Measurements from ENCODE around the gene ENC1.

Gene ENC1

GRCh38 chr5:74613283-74613682 is 27.2 kb downstream of the ENC1 start:
- H3K27me3 ChIP-seq (ENCODE audit: control insufficient read depth, insufficient read depth, low read length, poor library complexity, severe bottlenecking): no peaks in the 10 kb centered on the region
- no peaks in the 10 kb centered on the region for H3K36me3 ChIP-seq (ENCODE audit: control insufficient read depth, insufficient read depth, low read length)
- 94 to 97% methylated on average over 2 of the region's 2 CpGs for WGBS, 2 experiments
- no peak overlapping the region for H3K27ac ChIP-seq (ENCODE audit: insufficient read depth, low read depth, low read length, poor library complexity, severe bottlenecking)
- no peaks in the 10 kb centered on the region for H3K9me3 ChIP-seq (ENCODE audit: control insufficient read depth, low read length)
- peaks cover 3% of the 10 kb centered on the region for H3K4me1 ChIP-seq (ENCODE audit: control insufficient read depth, insufficient read depth, low read length)
- H3K4me3 ChIP-seq (ENCODE audit: insufficient read depth, low read depth, low read length): no peak overlapping the region

GRCh38 chr5:74612045-74612444 is 28.5 kb downstream of the ENC1 start:
- Histone ChIP-seq H3K27me3 (ENCODE audit: control insufficient read depth, insufficient read depth, low read length, poor library complexity, severe bottlenecking) (no peaks in the 10 kb centered on the region), H3K27ac (ENCODE audit: insufficient read depth, low read depth, low read length, poor library complexity, severe bottlenecking) (no peak overlapping the region), H3K9me3 (ENCODE audit: control insufficient read depth, low read length) (no peaks in the 10 kb centered on the region), H3K36me3 (ENCODE audit: control insufficient read depth, insufficient read depth, low read length) (no peaks in the 10 kb centered on the region), H3K4me1 (ENCODE audit: control insufficient read depth, insufficient read depth, low read length) (peaks cover 3% of the 10 kb centered on the region), H3K4me3 (ENCODE audit: insufficient read depth, low read depth, low read length) (no peak overlapping the region)
- WGBS, 2 experiments: 82 to 88% methylated on average over 3 of the region's 3 CpGs

GRCh38 chr5:74608736-74609601 is 31.6 kb downstream of the ENC1 start:
- H3K27me3 ChIP-seq (ENCODE audit: control insufficient read depth, insufficient read depth, low read length, poor library complexity, severe bottlenecking): no peaks in the 10 kb centered on the region
- WGBS, 2 experiments: 84 to 93% methylated on average over 3 to 5 of the region's 5 CpGs
- no peaks in the 10 kb centered on the region for H3K4me1 ChIP-seq (ENCODE audit: control insufficient read depth, insufficient read depth, low read length)
- H3K4me3 ChIP-seq (ENCODE audit: insufficient read depth, low read depth, low read length): no peak overlapping the region
- no peaks in the 10 kb centered on the region for H3K9me3 ChIP-seq (ENCODE audit: control insufficient read depth, low read length)
- H3K27ac ChIP-seq (ENCODE audit: insufficient read depth, low read depth, low read length, poor library complexity, severe bottlenecking): no peak overlapping the region
- no peaks in the 10 kb centered on the region for H3K36me3 ChIP-seq (ENCODE audit: control insufficient read depth, insufficient read depth, low read length)

GRCh38 chr5:74605759-74606158 is 34.8 kb downstream of the ENC1 start:
- Histone ChIP-seq H3K27ac (ENCODE audit: insufficient read depth, low read depth, low read length, poor library complexity, severe bottlenecking) (no peak overlapping the region), H3K27me3 (ENCODE audit: control insufficient read depth, insufficient read depth, low read length, poor library complexity, severe bottlenecking) (no peaks in the 10 kb centered on the region), H3K9me3 (ENCODE audit: control insufficient read depth, low read length) (no peaks in the 10 kb centered on the region), H3K4me1 (ENCODE audit: control insufficient read depth, insufficient read depth, low read length) (no peaks in the 10 kb centered on the region), H3K36me3 (ENCODE audit: control insufficient read depth, insufficient read depth, low read length) (no peaks in the 10 kb centered on the region), H3K4me3 (ENCODE audit: insufficient read depth, low read depth, low read length) (no peak overlapping the region)
- 92 to 100% methylated on average over 3 of the region's 4 CpGs for WGBS, 2 experiments

- no peak overlapping the region for H3K4me3 ChIP-seq (ENCODE audit: insufficient read depth, low read depth, low read length)
- no peaks in the 10 kb centered on the region for H3K9me3 ChIP-seq (ENCODE audit: control insufficient read depth, low read length)
- H3K4me1 ChIP-seq (ENCODE audit: control insufficient read depth, insufficient read depth, low read length): no peaks in the 10 kb centered on the region
- no peak overlapping the region for H3K27ac ChIP-seq (ENCODE audit: insufficient read depth, low read depth, low read length, poor library complexity, severe bottlenecking)
- whole genome bisulfite sequencing, 2 experiments: no CpG with 5 or more reads among the region's 1 CpG
- H3K36me3 ChIP-seq (ENCODE audit: control insufficient read depth, insufficient read depth, low read length): no peaks in the 10 kb centered on the region
- H3K27me3 ChIP-seq (ENCODE audit: control insufficient read depth, insufficient read depth, low read length, poor library complexity, severe bottlenecking): no peaks in the 10 kb centered on the region
These were observed 37.2 kb downstream of the ENC1 start for GRCh38 chr5:74603376-74603775.

- no peak overlapping the region for H3K27ac ChIP-seq (ENCODE audit: insufficient read depth, low read depth, low read length, poor library complexity, severe bottlenecking)
- H3K9me3 ChIP-seq (ENCODE audit: control insufficient read depth, low read length): no peaks in the 10 kb centered on the region
- WGBS, 2 experiments: 79 to 88% methylated on average over 2 of the region's 2 CpGs
- no peak overlapping the region for H3K4me3 ChIP-seq (ENCODE audit: insufficient read depth, low read depth, low read length)
- H3K4me1 ChIP-seq (ENCODE audit: control insufficient read depth, insufficient read depth, low read length): peaks cover 7% of the 10 kb centered on the region
- no peaks in the 10 kb centered on the region for H3K36me3 ChIP-seq (ENCODE audit: control insufficient read depth, insufficient read depth, low read length)
- no peaks in the 10 kb centered on the region for H3K27me3 ChIP-seq (ENCODE audit: control insufficient read depth, insufficient read depth, low read length, poor library complexity, severe bottlenecking)
These were observed 41.4 kb downstream of the ENC1 start for GRCh38 chr5:74599148-74599547.

GRCh38 chr5:74598731-74599130 is 41.8 kb downstream of the ENC1 start:
- Histone ChIP-seq H3K4me1 (ENCODE audit: control insufficient read depth, insufficient read depth, low read length) (peaks cover 7% of the 10 kb centered on the region), H3K4me3 (ENCODE audit: insufficient read depth, low read depth, low read length) (no peak overlapping the region), H3K36me3 (ENCODE audit: control insufficient read depth, insufficient read depth, low read length) (no peaks in the 10 kb centered on the region), H3K27ac (ENCODE audit: insufficient read depth, low read depth, low read length, poor library complexity, severe bottlenecking) (no peak overlapping the region), H3K9me3 (ENCODE audit: control insufficient read depth, low read length) (no peaks in the 10 kb centered on the region), H3K27me3 (ENCODE audit: control insufficient read depth, insufficient read depth, low read length, poor library complexity, severe bottlenecking) (no peaks in the 10 kb centered on the region)
- 88 to 100% methylated on average over 1 of the region's 2 CpGs for WGBS, 2 experiments

- 7% methylated on average over 6 of the region's 6 CpGs for WGBS, 2 experiments
- no peak overlapping the region for H3K27ac ChIP-seq (ENCODE audit: insufficient read depth, low read depth, low read length, poor library complexity, severe bottlenecking)
- H3K27me3 ChIP-seq (ENCODE audit: control insufficient read depth, insufficient read depth, low read length, poor library complexity, severe bottlenecking): no peaks in the 10 kb centered on the region
- H3K36me3 ChIP-seq (ENCODE audit: control insufficient read depth, insufficient read depth, low read length): no peaks in the 10 kb centered on the region
- H3K4me3 ChIP-seq (ENCODE audit: insufficient read depth, low read depth, low read length): no peak overlapping the region
- peaks cover 7% of the 10 kb centered on the region for H3K4me1 ChIP-seq (ENCODE audit: control insufficient read depth, insufficient read depth, low read length)
- no peaks in the 10 kb centered on the region for H3K9me3 ChIP-seq (ENCODE audit: control insufficient read depth, low read length)
These were observed 43.6 kb downstream of the ENC1 start for GRCh38 chr5:74596927-74597326.

GRCh38 chr5:74595143-74595925 is 45.2 kb downstream of the ENC1 start:
- Histone ChIP-seq H3K4me1 (ENCODE audit: control insufficient read depth, insufficient read depth, low read length) (peaks cover 13% of the 10 kb centered on the region), H3K27me3 (ENCODE audit: control insufficient read depth, insufficient read depth, low read length, poor library complexity, severe bottlenecking) (no peaks in the 10 kb centered on the region), H3K27ac (ENCODE audit: insufficient read depth, low read depth, low read length, poor library complexity, severe bottlenecking) (no peak overlapping the region), H3K9me3 (ENCODE audit: control insufficient read depth, low read length) (no peaks in the 10 kb centered on the region), H3K4me3 (ENCODE audit: insufficient read depth, low read depth, low read length) (no peak overlapping the region), H3K36me3 (ENCODE audit: control insufficient read depth, insufficient read depth, low read length) (no peaks in the 10 kb centered on the region)
- 77 to 83% methylated on average over 4 of the region's 4 CpGs for WGBS, 2 experiments

Measured in ectodermal cell (in vitro differentiated cells).